ENCODE data around the gene SETBP1.

Gene SETBP1

GRCh38 chr18:44896846-44897245, 216.2 kb downstream of the SETBP1 start:
- TF ChIP-seq ISL1 (CRISPR knock-in tag; IDR thresholded peaks at IDR 0.05) (no peak), PATZ1 (CRISPR knock-in tag; IDR thresholded peaks at IDR 0.05; ENCODE audit: borderline replicate concordance) (no peak), ZNF70 (CRISPR knock-in tag; IDR thresholded peaks at IDR 0.05) (no peak), ZFP3 (CRISPR knock-in tag; IDR thresholded peaks at IDR 0.05) (no peak), TOX (CRISPR knock-in tag; IDR thresholded peaks at IDR 0.05; ENCODE audit: borderline replicate concordance) (no peak), GLIS3 (CRISPR knock-in tag; IDR thresholded peaks at IDR 0.05) (no peak), OSR1 (CRISPR knock-in tag; IDR thresholded peaks at IDR 0.05) (no peak), CSDC2 (CRISPR knock-in tag; IDR thresholded peaks at IDR 0.05) (no peak), SNAI2 (CRISPR knock-in tag; IDR thresholded peaks at IDR 0.05) (no peak)
- TF ChIP-seq, protein P1, sequence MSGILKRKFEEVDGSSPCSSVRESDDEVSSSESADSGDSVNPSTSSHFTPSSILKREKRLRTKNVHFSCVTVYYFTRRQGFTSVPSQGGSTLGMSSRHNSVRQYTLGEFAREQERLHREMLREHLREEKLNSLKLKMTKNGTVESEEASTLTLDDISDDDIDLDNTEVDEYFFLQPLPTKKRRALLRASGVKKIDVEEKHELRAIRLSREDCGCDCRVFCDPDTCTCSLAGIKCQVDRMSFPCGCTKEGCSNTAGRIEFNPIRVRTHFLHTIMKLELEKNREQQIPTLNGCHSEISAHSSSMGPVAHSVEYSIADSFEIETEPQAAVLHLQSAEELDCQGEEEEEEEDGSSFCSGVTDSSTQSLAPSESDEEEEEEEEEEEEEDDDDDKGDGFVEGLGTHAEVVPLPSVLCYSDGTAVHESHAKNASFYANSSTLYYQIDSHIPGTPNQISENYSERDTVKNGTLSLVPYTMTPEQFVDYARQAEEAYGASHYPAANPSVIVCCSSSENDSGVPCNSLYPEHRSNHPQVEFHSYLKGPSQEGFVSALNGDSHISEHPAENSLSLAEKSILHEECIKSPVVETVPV (CRISPR knock-in tag; IDR thresholded peaks at IDR 0.05), result no peak
- ATAC-seq, result no peak

- ATAC-seq, result no peak
- TF ChIP-seq ZNF70 (CRISPR knock-in tag; IDR thresholded peaks at IDR 0.05) (no peak), PATZ1 (CRISPR knock-in tag; IDR thresholded peaks at IDR 0.05; ENCODE audit: borderline replicate concordance) (no peak), ZFP30 (CRISPR knock-in tag; IDR thresholded peaks at IDR 0.05) (no peak), ARNTL (CRISPR knock-in tag; IDR thresholded peaks at IDR 0.05; ENCODE audit: borderline replicate concordance, low read depth) (no peak), ZNF8 (CRISPR knock-in tag; IDR thresholded peaks at IDR 0.05) (no peak), BACH2 (CRISPR knock-in tag; IDR thresholded peaks at IDR 0.05; ENCODE audit: borderline replicate concordance) (no peak), OSR1 (CRISPR knock-in tag; IDR thresholded peaks at IDR 0.05) (no peak), RARB (CRISPR knock-in tag; IDR thresholded peaks at IDR 0.05) (no peak), GLIS3 (CRISPR knock-in tag; IDR thresholded peaks at IDR 0.05) (no peak), ESRRG (CRISPR knock-in tag; IDR thresholded peaks at IDR 0.05) (no peak), CREB5 (CRISPR knock-in tag; IDR thresholded peaks at IDR 0.05; ENCODE audit: low read depth) (no peak), ISL1 (CRISPR knock-in tag; IDR thresholded peaks at IDR 0.05) (no peak), TCF4 (CRISPR knock-in tag; IDR thresholded peaks at IDR 0.05; ENCODE audit: borderline replicate concordance) (no peak), TOX (CRISPR knock-in tag; IDR thresholded peaks at IDR 0.05; ENCODE audit: borderline replicate concordance) (no peak)
- TF ChIP-seq, protein P2, sequence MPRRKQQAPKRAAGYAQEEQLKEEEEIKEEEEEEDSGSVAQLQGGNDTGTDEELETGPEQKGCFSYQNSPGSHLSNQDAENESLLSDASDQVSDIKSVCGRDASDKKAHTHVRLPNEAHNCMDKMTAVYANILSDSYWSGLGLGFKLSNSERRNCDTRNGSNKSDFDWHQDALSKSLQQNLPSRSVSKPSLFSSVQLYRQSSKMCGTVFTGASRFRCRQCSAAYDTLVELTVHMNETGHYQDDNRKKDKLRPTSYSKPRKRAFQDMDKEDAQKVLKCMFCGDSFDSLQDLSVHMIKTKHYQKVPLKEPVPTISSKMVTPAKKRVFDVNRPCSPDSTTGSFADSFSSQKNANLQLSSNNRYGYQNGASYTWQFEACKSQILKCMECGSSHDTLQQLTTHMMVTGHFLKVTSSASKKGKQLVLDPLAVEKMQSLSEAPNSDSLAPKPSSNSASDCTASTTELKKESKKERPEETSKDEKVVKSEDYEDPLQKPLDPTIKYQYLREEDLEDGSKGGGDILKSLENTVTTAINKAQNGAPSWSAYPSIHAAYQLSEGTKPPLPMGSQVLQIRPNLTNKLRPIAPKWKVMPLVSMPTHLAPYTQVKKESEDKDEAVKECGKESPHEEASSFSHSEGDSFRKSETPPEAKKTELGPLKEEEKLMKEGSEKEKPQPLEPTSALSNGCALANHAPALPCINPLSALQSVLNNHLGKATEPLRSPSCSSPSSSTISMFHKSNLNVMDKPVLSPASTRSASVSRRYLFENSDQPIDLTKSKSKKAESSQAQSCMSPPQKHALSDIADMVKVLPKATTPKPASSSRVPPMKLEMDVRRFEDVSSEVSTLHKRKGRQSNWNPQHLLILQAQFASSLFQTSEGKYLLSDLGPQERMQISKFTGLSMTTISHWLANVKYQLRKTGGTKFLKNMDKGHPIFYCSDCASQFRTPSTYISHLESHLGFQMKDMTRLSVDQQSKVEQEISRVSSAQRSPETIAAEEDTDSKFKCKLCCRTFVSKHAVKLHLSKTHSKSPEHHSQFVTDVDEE (CRISPR knock-in tag; IDR thresholded peaks at IDR 0.05), result no peak
Observed at GRCh38 chr18:44897411-44897810, 216.7 kb downstream of the SETBP1 start.

DNA sequence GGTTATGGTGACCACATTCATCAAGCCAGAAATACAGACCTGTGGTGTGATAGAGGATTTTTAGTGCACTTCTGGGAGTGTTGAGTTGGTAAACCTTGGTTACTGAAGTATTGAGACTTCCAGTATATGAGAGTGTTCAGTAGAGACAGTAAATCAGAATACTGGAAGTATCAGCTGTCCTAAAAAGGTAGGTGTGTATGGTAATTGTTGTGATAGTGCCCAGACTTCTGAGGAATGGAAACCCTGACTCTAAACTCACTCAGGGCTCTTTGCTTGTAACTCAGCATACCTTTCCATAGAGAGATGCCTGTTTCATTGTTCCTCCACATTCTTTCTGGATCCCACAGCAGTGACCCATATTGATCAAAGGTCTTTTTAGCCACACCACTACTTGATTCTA, 217.1 kb downstream of the SETBP1 start:
- TF ChIP-seq ZFP3 (CRISPR knock-in tag; IDR thresholded peaks at IDR 0.05), result no peak
- no peak for ATAC-seq

DNA sequence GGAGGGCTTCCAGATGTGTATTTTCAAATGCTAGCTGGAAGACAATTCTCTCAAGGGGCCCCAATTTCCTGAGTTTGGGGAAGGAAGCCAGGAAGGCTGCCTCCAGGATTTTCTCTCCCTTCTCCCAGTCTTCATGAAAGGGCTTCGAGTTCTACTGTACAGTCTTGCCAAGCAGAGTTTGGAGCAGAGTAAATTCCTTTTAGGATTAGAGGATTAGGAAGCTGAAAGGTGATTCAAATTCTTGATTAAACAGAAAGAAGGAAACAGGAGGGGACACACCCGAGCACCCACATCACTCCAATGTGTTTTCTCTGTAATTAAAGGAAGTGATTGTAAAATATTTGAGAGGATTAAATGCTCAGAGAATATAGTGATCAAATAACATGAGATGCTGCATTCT, 217.8 kb downstream of the SETBP1 start:
- ATAC-seq, result no peak
- TF ChIP-seq ZNF8 (CRISPR knock-in tag; IDR thresholded peaks at IDR 0.05) (no peak), OSR1 (CRISPR knock-in tag; IDR thresholded peaks at IDR 0.05) (no peak), GLIS3 (CRISPR knock-in tag; IDR thresholded peaks at IDR 0.05) (no peak)
- TF ChIP-seq, protein P1 (CRISPR knock-in tag; IDR thresholded peaks at IDR 0.05), result no peak

Data from SK-N-SH treated with all-trans-retinoic acid at 6 μM for 48 hours (cell line).